Central memory CD4-positive, alpha-beta T cell (primary cell): ENCODE measurements around the gene GADD45G.

Experiments used
- DNase-seq: peaks from one replicate; pipeline ENCODE4 v3.0.0; 2022

Gene GADD45G

GRCh38 chr9:89632192-89632733, 27.5 kb downstream of the GADD45G start:
- DNase-seq = no peak

GRCh38 chr9:89632736-89633135, 27.9 kb downstream of the GADD45G start:
- DNase-seq = no peak

GRCh38 chr9:89633404-89633803, 28.6 kb downstream of the GADD45G start:
- no peak for DNase-seq

- no peak for DNase-seq
These were observed 29.1 kb downstream of the GADD45G start for GRCh38 chr9:89633920-89634319.

- no peak for DNase-seq
These were observed 30.4 kb downstream of the GADD45G start for GRCh38 chr9:89634995-89635742.

- no peak for DNase-seq
These were observed 31.0 kb downstream of the GADD45G start for GRCh38 chr9:89635816-89636215.

- DNase-seq = no peak
These were observed 33.0 kb downstream of the GADD45G start for GRCh38 chr9:89637787-89638186.

- no peak for DNase-seq
These were observed 33.5 kb downstream of the GADD45G start for GRCh38 chr9:89638359-89638758.

- no peak for DNase-seq
These were observed 34.1 kb downstream of the GADD45G start for GRCh38 chr9:89638893-89639292.

GRCh38 chr9:89639367-89639795, 34.6 kb downstream of the GADD45G start:
- no peak for DNase-seq

GRCh38 chr9:89639961-89640360, 35.1 kb downstream of the GADD45G start:
- no peak for DNase-seq

- no peak for DNase-seq
These were observed 35.5 kb downstream of the GADD45G start for GRCh38 chr9:89640361-89640760.

- no peak for DNase-seq
These were observed 36.0 kb downstream of the GADD45G start for GRCh38 chr9:89640801-89641200.

- DNase-seq = no peak
These were observed 37.2 kb downstream of the GADD45G start for GRCh38 chr9:89641980-89642379.

- no peak for DNase-seq
These were observed 38.0 kb downstream of the GADD45G start for GRCh38 chr9:89642789-89643188.

- DNase-seq = no peak
These were observed 41.6 kb downstream of the GADD45G start for GRCh38 chr9:89646189-89646939.

- no peak for DNase-seq
These were observed 42.7 kb downstream of the GADD45G start for GRCh38 chr9:89647366-89648128.

- DNase-seq = no peak
These were observed 43.6 kb downstream of the GADD45G start for GRCh38 chr9:89648247-89649000.

GRCh38 chr9:89649039-89649691, 44.4 kb downstream of the GADD45G start:
- DNase-seq = no peak

GRCh38 chr9:89654025-89654662, 49.3 kb downstream of the GADD45G start:
- no peak for DNase-seq
